WTC11 (cell line): ENCODE results near the gene RYR1.

Source experiments
- ATF3 ChIP-seq: sonication (generic); formaldehyde crosslinking; conservative IDR thresholded peaks from 2 replicates; pipeline ENCODE4 v1.8.1; 2022; ENCODE audit warnings: mild to moderate bottlenecking, missing genetic modification reagents
- ATF6 ChIP-seq: sonication (generic); formaldehyde crosslinking; IDR thresholded peaks from 2 replicates; pipeline ENCODE4 v1.8.1; 2023; ENCODE audit warnings: mild to moderate bottlenecking, missing genetic modification reagents
- CTCF ChIP-seq: fragments of 200-600 bp; IDR thresholded peaks from 2 replicates; pipeline ENCODE4 v1.8.0; 2022; ENCODE audit warnings: antibody characterized with exemption
- ESRRA ChIP-seq: sonication (generic); formaldehyde crosslinking; IDR thresholded peaks from 2 replicates; pipeline ENCODE4 v1.8.1; 2022; ENCODE audit warnings: mild to moderate bottlenecking, missing genetic modification reagents, borderline replicate concordance
- ETV6 ChIP-seq: sonication (generic); formaldehyde crosslinking; IDR thresholded peaks from 2 replicates; pipeline ENCODE4 v1.8.1; 2022; ENCODE audit warnings: mild to moderate bottlenecking, missing genetic modification reagents
- MAX ChIP-seq: sonication (generic); formaldehyde crosslinking; IDR thresholded peaks from 2 replicates; pipeline ENCODE4 v1.8.0; 2022; ENCODE audit warnings: mild to moderate bottlenecking, missing genetic modification reagents
- RELA ChIP-seq: sonication (generic); formaldehyde crosslinking; IDR thresholded peaks from 2 replicates; pipeline ENCODE4 v1.8.1; 2022; ENCODE audit warnings: missing genetic modification reagents, mild to moderate bottlenecking, borderline replicate concordance
- SP1 ChIP-seq: sonication (generic); formaldehyde crosslinking; conservative IDR thresholded peaks from 2 replicates; pipeline ENCODE4 v1.8.1; 2022; ENCODE audit warnings: missing genetic modification reagents
- TP53 ChIP-seq: sonication (generic); formaldehyde crosslinking; IDR thresholded peaks from 2 replicates; pipeline ENCODE4 v1.8.1; 2023; ENCODE audit warnings: mild to moderate bottlenecking, missing genetic modification reagents
- ZSCAN18 ChIP-seq: fragments of 250-450 bp; sonication (Bioruptor Pico); IDR thresholded peaks from 2 replicates; pipeline ENCODE4 v2.1.2; 2022; ENCODE audit warnings: mild to moderate bottlenecking, moderate library complexity
- TF ChIP-seq, protein P1 (sequence below): sonication (generic); formaldehyde crosslinking; IDR thresholded peaks from 2 replicates; pipeline ENCODE4 v1.8.1; 2023; ENCODE audit warnings: mild to moderate bottlenecking, missing genetic modification reagents, moderate library complexity
- TF ChIP-seq, protein P2 (sequence below): sonication (generic); formaldehyde crosslinking; IDR thresholded peaks from 2 replicates; pipeline ENCODE4 v1.8.1; 2023; ENCODE audit warnings: mild to moderate bottlenecking, missing genetic modification reagents
- TF ChIP-seq, protein P3 (sequence below): sonication (generic); formaldehyde crosslinking; conservative IDR thresholded peaks from 2 replicates; pipeline ENCODE4 v1.8.1; 2023; ENCODE audit warnings: mild to moderate bottlenecking, low read depth, missing genetic modification reagents, moderate library complexity

DNA sequence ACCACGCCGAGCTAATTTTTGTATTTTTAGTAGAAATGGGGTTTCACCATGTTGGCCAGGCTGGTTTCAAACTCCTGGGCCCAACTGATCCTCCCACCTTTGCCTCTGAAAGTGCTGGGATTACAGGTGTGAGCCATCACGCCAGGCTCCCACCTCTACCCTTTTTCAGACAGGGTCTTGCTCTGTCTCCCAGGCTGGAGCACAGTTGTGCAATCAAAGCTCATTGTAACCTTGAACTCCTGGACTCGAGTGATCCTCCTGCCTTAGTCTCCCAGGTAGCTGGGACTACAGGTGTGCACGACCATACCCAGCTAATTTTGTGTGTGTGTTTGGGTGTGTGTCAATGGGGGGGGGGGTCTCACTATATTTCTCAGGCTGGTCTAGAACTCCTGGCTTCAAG is 9.2 kb upstream of the RYR1 start:
- TF ChIP-seq CTCF (no peak), ATF3 (CRISPR knock-in tag) (no peak), ATF6 (CRISPR knock-in tag) (no peak), TP53 (CRISPR knock-in tag) (no peak), MAX (CRISPR knock-in tag) (no peak), ESRRA (no peak), RELA (no peak), ZSCAN18 (no peak), ETV6 (CRISPR knock-in tag) (no peak), SP1 (CRISPR knock-in tag) (no peak)
- TF ChIP-seq, protein P1, sequence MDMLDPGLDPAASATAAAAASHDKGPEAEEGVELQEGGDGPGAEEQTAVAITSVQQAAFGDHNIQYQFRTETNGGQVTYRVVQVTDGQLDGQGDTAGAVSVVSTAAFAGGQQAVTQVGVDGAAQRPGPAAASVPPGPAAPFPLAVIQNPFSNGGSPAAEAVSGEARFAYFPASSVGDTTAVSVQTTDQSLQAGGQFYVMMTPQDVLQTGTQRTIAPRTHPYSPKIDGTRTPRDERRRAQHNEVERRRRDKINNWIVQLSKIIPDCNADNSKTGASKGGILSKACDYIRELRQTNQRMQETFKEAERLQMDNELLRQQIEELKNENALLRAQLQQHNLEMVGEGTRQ (CRISPR knock-in tag): no peak
- TF ChIP-seq, protein P2, sequence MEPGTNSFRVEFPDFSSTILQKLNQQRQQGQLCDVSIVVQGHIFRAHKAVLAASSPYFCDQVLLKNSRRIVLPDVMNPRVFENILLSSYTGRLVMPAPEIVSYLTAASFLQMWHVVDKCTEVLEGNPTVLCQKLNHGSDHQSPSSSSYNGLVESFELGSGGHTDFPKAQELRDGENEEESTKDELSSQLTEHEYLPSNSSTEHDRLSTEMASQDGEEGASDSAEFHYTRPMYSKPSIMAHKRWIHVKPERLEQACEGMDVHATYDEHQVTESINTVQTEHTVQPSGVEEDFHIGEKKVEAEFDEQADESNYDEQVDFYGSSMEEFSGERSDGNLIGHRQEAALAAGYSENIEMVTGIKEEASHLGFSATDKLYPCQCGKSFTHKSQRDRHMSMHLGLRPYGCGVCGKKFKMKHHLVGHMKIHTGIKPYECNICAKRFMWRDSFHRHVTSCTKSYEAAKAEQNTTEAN (CRISPR knock-in tag): no peak
- TF ChIP-seq, protein P3, sequence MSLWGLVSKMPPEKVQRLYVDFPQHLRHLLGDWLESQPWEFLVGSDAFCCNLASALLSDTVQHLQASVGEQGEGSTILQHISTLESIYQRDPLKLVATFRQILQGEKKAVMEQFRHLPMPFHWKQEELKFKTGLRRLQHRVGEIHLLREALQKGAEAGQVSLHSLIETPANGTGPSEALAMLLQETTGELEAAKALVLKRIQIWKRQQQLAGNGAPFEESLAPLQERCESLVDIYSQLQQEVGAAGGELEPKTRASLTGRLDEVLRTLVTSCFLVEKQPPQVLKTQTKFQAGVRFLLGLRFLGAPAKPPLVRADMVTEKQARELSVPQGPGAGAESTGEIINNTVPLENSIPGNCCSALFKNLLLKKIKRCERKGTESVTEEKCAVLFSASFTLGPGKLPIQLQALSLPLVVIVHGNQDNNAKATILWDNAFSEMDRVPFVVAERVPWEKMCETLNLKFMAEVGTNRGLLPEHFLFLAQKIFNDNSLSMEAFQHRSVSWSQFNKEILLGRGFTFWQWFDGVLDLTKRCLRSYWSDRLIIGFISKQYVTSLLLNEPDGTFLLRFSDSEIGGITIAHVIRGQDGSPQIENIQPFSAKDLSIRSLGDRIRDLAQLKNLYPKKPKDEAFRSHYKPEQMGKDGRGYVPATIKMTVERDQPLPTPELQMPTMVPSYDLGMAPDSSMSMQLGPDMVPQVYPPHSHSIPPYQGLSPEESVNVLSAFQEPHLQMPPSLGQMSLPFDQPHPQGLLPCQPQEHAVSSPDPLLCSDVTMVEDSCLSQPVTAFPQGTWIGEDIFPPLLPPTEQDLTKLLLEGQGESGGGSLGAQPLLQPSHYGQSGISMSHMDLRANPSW (CRISPR knock-in tag): no peak
